SK-N-DZ (cell line): ENCODE data around the gene ARHGAP23.
A peak's percentile ranks its signal among the peaks of the same experiment; 100 is the strongest.
"Not testable (repeated sequence)": the region's sequence is repeated elsewhere in the genome, so short reads cannot be mapped to it uniquely, and the experiment has no call there.

Source experiments
- DNase-seq: peaks from one replicate; pipeline ENCODE4 v3.0.0-alpha.2; 2015; ENCODE audit warnings: low spot score

The ARHGAP23 gene

DNA sequence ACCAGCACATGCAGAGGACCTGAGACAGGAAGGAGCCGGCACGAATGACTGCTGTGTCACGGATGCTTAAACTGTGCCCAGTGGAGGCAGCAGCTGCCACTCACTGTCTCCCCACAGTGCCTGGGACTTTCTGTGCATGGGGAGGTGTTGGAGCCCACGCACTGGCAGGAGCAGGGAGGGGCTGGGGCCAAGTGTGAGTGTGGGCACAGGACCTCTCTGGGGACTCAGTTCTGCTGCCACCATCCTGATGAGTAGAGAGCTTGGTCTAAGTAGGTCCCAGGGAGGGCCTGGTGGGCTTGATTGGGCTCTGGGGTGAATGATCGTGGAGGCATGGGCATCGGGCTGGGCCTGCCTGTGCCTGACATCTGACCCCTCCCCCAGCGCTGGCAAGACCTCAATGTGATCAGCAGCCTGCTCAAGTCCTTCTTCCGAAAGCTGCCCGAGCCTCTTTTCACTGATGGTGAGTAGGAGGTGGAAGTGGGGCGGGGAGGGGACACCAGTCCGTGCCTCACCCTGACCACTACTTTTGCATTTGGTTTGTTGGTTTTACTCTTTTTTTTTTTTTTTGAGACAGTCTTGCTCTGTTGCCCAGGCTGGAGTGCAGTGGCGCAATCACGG lies 57.5 kb downstream of the ARHGAP23 start:
- not testable (repeated sequence) for DNase-seq

DNA sequence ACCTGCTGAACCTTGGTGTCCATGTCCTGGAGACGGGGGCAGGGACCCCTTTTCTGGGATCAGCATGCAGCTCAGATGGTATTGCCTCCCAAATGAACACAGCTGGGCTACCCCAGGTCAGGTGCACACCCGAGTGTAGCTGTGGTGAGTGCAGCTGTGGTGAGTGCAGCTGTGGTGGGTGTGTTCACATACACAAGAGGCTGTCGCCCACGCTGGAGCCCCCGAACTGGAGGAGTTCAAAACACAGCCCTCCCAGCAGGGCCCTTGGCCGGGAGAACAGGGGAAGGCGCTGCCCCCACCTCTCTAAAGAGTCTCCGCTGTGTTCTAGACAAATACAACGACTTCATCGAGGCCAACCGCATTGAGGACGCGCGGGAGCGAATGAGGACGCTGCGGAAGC lies 61.5 kb downstream of the ARHGAP23 start:
- not testable (repeated sequence) for DNase-seq

DNA sequence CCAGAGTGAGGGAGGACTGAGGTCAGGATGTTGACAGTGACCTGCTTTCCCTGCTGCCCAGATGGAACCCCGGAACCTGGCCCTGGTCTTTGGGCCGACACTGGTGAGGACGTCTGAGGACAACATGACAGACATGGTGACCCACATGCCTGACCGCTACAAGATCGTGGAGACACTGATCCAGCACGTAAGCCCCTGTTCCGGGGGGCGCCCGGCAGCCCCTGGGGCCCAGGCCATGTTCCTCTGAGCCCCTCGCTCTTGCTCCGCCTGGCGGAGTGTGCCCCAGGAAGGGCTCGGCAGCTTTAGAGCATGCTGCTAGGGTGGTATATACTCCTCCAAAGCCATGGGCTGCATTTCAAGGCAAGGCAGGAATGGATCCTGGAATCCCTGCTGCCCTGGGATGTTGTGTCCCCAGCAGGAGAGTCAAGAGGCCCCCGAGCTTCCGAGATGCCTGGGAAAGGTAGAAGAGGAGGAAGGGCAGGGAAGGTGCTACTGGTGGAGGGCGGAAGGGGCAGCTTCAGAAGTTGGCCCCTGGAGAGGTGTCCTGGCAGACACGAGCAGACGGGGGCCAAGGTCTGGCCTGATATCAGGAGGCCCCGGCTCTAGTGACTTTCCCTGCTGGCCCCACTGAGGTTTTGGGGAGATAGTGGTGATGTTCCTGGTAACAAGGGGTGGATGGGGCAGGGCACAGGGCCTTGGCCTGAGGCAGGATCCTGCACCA lies 63.2 kb downstream of the ARHGAP23 start:
- DNase-seq: not testable (repeated sequence)

DNA sequence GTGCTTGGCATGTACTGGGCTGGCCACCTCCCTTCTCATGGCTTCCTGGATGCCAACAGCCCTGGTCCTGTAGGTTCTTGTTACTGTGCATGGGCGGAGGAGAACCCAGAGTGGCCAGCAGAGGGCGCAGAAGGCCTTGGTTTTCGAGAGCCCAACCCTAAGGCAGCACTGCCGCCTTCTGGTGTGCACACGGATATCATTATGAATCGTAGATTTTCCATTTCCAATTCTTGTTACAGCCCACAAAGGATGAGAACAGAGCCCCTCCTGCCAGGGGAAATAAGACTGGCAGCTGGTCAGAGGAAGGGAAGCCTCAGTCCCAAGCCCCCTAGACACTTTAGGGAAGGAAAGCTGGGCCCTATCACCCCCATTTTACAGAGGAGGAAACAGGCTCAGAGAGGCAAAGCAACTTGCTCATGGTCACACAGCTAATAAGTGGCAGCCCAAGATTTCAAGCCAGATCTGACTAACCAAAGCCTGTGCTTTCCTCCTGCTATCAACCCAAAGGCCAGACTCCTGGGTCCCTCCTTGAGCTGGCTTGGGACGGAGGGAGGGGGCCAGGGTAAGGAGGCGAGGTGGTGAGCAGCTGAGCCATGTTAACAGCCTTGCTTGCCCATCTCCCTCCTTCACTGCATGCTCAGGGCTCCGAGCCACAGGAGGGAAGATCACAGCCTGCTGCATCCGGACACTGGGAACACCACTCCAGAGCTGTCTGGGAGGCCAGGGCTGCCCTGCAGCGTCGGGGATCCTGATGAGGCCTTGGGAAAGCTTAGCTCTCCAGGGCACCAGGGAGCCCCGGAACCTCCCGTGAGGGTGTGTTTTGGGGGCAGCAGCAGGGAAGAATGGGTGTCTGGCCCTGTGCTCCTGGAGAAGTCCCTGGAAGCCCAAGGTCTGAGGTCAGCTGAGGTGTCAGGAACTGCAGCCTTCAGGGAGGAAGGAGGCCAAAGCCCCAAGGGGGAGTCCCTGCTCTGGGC lies 64.1 kb downstream of the ARHGAP23 start:
- DNase-seq: peak; percentile 80

DNA sequence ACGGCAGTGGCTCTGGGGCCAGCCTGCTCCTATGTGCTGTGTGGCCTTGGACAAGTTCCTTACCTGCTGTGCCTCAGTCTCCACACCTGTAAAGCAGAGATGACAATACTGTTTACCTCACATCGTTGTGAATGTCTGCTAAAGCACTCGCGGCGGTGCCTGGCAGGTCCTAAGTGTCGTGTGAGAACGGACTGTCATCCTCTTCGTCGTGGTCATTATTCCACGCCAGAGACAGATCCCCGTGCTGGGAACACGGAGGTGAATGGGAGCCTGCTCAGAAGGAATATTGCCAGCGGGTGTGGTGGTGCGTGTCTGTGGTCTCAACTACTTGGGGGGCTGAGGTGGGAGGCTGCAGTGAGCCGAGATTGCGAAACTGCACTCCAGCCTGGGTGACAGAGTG lies 65.9 kb downstream of the ARHGAP23 start:
- not testable (repeated sequence) for DNase-seq

DNA sequence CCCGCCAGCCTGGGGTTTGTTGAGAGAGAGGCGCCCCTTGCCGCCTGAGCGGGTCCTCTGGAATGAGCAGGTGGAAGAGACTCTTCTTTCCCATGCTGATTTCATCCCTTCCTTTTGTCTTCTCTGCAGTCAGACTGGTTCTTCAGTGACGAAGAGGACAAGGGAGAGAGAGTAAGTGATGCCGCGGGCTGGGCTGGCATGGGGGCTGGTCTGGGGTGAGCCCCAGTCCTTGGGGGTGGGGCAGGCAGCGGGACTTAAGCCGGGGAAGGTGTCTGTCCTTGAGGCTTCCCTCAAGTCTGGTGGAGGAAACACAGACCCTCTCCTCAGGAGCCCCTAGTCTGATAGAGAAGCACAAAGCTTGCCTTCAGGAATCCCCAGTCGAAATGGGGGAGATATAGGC lies 69.4 kb downstream of the ARHGAP23 start:
- not testable (repeated sequence) for DNase-seq

DNA sequence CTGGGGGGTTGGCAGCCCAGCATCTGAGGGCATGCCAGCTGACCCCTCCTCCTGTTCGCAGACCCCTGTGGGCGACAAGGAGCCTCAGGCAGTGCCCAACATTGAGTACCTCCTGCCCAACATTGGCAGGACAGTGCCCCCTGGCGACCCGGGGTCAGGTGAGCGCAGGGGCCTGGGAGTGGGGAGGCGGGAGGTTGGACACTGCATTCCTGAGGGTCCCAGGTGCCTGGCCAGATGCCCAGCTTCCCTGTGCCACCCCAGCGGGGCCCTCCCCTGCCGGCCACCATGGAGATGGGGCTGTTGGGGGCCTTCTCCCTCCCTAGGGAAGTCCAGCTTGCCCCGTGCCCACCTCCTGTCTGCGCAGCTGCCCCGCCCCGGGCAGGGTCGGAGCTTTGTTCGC lies 70.1 kb downstream of the ARHGAP23 start:
- DNase-seq: no peak

DNA sequence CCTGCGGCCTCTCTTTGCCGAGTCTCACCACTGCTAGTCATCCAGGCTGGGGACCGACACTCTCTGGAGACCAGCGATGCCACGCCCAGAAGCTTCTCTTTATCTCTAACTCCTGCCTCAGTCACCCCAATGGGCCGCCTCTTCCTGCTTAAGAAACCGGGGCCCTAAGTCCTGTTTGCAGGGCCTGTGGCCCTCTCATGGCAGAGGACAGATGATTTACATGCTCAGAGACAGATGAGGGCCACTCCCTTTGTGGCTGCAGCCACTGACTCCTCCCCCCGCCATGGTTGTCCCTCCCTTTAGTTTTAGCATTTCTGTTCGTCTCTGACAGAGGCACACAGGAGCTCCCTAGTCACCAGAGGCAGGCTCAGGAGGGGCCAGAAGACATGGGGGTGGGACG lies 71.0 kb downstream of the ARHGAP23 start:
- not testable (repeated sequence) for DNase-seq

DNA sequence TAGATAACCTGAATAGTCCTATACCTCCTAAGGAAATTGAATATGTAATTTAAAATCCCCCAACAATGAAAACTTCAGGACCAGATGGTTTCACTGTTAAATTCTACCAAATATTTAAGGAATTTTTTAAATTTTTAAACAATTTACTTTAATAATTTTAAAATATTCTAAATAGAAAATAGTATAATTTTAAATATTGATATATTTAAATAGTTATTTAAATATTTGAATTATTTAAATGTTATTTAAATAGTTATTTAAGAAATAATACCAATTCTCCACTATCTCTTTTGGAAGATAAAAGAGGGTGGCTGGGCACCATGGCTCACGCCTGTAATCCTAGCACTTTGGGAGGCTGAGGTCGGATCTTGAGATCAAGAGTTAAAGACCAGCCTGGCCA lies 73.5 kb downstream of the ARHGAP23 start:
- not testable (repeated sequence) for DNase-seq

DNA sequence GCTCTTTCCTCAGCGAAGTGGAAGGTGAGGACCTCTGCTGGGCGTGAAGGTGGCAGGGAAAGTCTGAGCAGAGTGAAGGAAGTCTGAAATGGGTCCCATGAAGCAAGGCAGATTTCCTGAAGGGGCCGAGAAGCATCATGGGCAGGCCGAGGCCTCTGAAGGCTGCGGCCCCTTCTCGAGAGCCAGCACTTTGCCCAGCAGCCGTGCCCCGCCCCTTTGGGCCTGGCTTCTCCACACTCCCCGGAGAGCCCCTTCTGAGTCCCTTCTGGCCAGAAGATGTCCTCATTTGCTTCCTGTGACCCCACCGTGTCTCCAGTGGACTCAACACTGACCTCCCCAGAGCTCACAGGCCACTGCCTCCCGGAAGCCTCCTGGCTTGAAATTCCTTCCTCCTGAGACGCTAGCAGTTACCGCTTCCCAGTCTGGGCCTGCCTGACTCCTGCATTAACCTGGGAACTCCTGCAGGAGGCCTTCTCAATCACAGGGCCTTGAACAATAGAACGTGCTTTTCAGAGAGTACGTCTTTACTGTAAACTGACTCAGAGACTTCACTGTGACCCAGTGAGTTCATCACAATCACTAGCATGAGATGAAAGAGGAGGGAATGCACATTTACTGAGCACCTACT lies 75.1 kb downstream of the ARHGAP23 start:
- not testable (repeated sequence) for DNase-seq

DNA sequence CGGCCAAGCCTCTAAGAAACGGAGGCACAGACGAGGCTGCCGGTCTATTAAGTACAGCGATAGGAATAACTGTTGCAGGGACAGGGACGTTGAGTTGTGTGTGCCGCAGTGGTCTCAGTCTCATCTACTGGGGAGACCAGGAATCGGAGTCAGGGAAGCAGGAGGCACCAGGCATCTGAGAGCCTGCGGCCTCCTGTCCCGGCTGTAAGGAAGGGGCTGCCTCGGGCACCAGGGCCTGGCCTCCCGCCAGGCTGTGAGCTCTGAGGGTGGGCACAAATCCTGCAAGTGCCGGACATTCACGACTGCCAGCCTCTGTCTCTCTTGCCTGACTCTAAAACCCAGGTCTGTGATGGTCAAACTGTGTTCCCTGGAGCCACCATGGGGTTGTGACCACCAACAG lies 76.0 kb downstream of the ARHGAP23 start:
- DNase-seq: no peak

DNA sequence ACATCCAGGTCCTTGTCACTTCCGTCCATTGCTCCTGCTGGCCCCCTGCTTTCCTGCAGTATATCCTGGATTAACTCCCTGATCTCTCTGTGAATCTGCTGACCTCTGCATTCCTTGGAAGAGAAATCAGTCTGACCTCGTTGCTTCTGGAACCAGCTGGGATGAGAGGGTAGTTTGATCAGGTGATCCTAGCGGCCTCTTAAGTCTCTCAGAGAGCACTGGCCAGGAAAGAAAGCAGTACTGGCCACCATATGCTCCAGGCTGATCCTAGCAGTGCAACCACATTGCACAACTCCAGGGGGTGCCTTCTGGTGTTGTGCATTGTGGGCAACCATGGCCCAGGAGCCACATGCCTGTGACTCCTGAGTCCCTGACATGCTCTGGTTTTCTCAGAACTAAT lies 79.2 kb downstream of the ARHGAP23 start:
- no peak for DNase-seq

DNA sequence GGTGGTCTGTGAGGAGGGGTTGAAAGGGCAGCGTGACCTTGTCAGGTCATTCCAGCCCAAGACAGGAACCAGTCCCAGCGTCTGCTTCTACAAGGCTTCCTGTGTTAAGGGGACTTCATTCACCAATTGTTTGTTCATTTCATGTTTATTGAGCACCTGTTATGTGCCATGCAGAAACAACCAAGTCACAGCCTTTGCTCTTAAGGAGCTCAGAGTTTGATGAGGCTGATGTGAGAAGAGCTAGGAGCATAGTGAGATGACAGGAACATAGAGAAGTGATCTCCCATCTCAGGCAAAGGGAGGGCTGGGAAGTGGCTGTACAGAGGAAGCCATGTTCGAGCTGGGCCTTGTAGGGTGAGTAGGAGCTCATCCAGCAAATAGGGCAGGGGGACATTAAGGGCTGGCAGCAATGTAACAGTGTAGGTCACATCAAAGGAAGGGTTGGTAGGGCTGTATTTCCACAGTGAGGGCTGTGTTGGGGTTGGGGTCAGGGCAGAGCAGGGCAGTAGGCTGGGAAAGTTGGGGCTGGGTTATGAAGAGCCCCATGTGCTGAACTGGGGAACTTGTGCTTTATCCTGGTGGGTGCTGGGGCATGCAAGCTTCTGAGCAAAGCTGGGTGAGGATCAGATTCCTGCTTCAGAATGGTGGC lies 79.8 kb downstream of the ARHGAP23 start:
- DNase-seq: no peak

DNA sequence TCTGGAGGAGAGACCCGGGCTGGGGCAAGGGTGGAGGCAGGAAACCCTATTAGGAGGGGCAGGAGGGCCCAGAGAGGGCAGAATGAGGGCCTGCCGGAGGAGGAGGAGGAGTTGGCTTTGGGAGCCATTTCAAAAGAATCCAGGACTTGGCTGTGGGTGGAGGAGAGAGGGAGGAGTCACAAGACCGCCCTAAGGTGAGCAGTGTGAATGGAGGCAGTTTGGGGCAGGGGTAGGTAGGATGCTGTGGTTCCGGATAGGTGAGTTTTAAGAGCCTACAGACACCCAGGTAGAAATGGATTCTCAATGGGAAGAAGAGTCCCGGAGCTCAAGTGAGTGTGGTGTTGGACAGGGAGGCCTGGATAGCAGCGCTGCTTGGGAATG lies 80.3 kb downstream of the ARHGAP23 start:
- DNase-seq: no peak

DNA sequence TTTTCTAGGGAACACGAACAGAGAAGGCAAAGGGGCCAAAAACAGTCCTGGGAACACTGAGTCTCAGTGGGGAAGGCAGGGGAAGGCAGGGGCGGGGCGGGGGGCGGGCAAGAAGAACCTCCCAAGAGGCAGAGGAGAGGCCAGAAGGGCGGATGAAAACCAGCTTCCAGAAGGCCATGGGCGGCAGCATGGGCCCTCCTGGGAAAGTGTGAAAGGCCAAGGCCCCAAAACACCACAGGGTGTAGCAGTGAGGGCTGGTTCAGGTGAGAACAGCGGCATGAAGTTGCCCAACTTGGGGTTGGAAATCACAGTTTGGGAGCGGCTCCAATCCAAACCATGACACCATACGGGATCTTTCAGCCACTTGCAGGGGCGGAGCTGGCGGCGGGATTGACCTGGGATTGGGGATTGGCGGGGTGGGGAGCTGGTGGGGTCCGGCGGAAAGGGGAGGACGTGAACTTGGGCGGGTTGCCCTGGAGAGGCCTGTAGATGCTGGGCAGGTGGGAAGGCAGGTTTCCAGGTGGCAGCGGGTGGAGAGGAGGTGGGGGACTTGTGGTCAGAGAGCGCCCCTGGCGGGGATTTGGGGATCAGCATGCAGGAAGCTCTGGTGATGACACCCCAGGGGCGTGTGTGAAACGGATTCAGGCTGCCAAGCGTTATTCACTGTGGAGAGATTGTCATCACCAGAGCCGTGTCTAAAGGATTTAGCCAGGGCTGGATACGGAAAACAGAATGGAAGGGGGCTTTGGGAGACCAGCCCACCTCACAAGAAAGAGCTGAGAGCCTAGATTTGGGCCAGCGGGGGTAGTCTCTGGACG lies 80.9 kb downstream of the ARHGAP23 start:
- DNase-seq: peak; percentile 91

DNA sequence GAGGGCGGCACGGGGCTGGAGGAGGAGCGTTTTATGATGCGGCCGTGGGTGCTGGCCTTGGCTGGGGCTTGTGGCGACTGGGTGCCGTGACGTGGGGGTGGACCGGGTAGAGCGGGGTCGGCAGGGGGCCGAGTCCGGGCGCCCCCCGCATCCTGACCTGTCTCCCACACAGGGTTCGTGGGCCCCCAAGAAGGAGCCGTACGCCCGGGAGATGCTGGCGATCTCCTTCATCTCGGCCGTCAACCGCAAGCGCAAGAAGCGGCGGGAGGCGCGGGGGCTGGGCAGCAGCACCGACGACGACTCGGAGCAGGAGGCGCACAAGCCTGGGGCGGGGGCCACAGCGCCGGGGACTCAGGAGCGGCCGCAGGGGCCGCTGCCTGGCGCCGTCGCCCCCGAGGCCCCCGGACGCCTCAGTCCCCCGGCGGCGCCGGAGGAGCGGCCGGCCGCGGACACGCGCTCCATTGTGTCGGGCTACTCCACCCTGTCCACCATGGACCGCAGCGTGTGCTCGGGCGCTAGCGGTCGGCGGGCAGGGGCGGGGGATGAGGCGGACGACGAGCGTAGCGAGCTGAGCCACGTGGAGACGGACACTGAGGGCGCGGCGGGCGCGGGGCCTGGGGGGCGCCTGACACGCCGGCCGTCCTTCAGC lies 81.6 kb downstream of the ARHGAP23 start:
- no peak for DNase-seq

DNA sequence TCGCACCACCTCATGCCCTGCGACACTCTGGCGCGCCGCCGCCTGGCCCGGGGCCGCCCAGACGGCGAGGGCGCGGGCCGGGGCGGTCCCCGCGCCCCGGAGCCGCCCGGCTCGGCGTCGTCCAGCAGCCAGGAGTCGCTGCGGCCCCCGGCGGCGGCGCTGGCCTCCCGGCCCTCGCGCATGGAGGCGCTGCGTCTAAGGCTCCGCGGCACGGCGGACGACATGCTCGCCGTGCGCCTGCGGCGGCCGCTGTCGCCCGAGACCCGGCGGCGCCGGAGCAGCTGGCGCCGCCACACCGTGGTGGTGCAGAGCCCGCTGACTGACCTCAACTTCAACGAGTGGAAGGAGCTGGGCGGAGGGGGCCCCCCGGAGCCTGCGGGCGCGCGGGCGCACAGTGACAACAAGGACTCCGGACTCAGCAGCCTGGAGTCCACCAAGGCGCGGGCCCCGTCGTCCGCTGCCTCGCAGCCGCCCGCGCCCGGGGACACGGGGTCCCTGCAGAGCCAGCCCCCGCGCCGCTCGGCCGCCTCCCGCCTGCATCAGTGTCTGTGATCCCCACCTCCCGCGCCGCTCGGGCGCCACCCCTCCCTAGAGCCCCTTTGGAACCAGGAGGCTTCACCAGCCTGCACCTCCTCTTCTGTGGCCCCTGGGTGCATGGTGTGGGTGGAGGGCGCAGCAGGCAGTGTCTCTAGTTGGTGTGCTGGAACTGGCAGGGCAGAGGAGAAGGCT lies 82.3 kb downstream of the ARHGAP23 start:
- DNase-seq: peak; percentile 45

DNA sequence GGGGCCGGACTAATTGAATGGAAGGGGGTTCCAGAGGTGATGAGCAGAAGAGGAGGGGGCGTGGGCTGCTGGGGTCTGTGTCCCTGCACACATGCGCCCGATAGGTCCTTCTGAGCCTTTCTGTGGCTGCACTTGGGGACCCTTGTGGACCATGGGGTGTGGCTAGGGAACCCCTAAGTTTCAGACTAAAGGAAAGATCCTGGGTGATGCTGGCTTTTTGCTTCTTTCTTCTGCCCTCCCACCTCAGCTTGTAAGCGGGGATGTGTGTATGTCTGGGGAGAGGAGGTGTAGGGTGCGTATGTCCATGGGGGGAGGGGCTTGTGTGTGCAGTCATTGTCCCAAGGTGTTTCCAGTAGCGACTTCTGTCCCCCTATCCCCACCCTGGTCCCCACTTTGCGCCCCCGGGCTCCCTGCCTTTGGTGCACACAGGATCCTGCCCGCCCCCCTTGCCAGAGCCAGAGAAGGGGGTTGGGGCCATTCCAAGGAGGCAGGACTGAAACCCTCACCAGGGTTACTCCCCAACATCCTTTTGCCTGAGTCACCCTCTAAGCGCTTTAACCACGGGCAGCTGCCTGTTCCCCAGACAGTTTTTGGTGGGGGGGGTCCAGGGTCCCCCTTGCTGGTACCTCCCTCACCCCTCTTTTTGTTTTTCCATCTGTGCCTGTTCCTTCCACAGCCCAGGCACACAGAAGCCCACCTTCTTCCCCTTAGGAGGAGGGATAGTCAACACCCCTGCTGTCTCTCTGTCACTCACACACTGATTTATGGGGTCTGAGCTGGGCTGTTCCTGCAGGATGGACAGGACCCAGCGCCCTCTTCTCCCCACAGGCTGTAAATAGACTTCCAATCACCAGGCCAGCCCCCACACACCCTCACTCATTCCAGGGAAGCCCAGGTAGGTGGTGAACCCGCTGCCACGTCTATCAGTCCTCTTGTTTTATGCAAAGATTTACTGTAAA lies 83.2 kb downstream of the ARHGAP23 start:
- no peak for DNase-seq
